Transverse colon (tissue), 4 donors: ENCODE measurements around the gene ZBTB20.

Experiments used
- CTCF ChIP-seq, 5 experiments: fragments of 200-600 bp in 3 of 5; fragments of 450-650 bp in 2 of 5; sonication (generic) in 3 of 5; IDR thresholded peaks; 1 replicate in 2 of 5; 2 replicates in 3 of 5; pipeline ENCODE4 v1.5.1; 2016 to 2017; ENCODE audit warnings: antibody characterized with exemption in 5 of 5, inconsistent platforms in 3 of 5, mild to moderate bottlenecking in 2 of 5, moderate library complexity in 1 of 5
- EP300 ChIP-seq: sonication (generic); formaldehyde crosslinking; IDR thresholded peaks from one replicate; pipeline ENCODE4 v1.6.1; 2017; ENCODE audit warnings: antibody characterized with exemption, low read depth
- POLR2A ChIP-seq: fragments of 450-650 bp; IDR thresholded peaks from one replicate; pipeline ENCODE4 v1.6.1; 2016; ENCODE audit warnings: antibody characterized with exemption, mild to moderate bottlenecking, moderate library complexity
- POLR2AphosphoS5 ChIP-seq, 3 donors: sonication (generic); formaldehyde crosslinking; IDR thresholded peaks; one replicate each; pipeline ENCODE4 v1.6.1; 2016; ENCODE audit warnings: antibody characterized with exemption in 3 of 3

DNA sequence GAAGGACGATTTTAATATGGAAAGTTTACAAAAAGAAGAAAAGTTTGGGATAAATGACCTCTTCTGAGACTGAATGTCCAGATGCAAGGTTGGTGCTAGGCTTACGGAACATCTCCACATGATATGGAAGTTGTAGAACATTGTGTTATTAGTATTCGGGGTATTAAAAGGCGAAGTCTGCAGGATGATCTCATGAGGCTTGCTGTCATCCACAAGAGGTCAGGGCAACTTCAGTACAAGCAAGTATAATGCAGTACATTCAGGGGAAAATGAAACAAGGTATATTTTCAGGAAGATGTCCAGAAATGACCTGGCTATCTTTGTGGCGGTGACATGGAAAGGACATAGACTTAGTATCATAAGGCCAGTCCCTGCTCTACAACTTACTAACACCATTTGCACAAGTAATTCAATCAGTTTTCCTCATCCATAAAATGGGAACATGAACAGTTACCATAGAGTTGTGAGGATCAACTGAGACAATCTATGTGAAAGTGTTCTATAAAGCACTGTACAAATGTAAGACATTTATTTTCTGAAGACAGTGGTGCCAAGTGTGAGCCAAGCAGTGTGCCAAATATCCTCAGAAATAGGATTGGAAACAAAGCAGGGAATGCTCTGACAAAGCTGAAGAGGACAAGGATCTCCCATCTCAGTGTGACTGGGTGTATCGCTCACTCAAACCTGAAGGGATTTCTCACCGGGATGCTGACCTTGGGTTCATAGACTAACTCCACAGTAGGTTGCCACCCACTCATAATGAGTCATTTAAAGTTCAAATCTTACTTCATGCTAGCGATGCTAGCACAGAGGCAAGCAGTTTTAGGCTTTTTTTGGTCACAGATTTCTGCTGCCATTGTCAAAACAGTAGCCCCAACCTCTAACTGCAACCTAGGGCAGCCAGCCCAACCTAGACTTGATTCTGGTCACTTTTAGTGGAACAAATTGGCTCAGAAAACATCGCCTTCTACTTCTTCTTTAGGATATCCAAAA is 735.0 kb downstream of the ZBTB20 start:
- TF ChIP-seq CTCF (IDR thresholded peaks at IDR 0.05) (no peak), POLR2A (no peak), POLR2AphosphoS5 (IDR thresholded peaks at IDR 0.05) (no peak), EP300 (no peak)
